K562 (cell line): ENCODE results near the gene CTSO.

Experiments used
- CHD1 ChIP-seq: fragments of 200-600 bp; sonication (generic); IDR thresholded peaks from one replicate; pipeline ENCODE4 v1.6.1; 2012; ENCODE audit warnings: mild to moderate bottlenecking, moderate library complexity, low read length, inconsistent platforms
- FOS ChIP-seq: IDR thresholded peaks from 3 replicates; pipeline ENCODE4 v1.6.1; 2011; ENCODE audit not compliant: insufficient read length; ENCODE audit errors: extremely low read depth
- HMG20B ChIP-seq: fragments of 250-450 bp; sonication (Bioruptor Pico); IDR thresholded peaks from 2 replicates; pipeline ENCODE4 v1.5.0; 2021; ENCODE audit warnings: mild to moderate bottlenecking
- RAD21 ChIP-seq, 2 experiments: fragments of 250-450 bp in 1 of 2; fragments of 450-650 bp in 1 of 2; sonication (Bioruptor Pico) in 1 of 2; formaldehyde crosslinking in 1 of 2; IDR thresholded peaks in 1 of 2; conservative IDR thresholded peaks in 1 of 2; 2 replicates each; pipeline versions ENCODE4 v1.4.0 to v1.8.0; 2020 to 2022; ENCODE audit warnings: mild to moderate bottlenecking in 2 of 2, moderate library complexity in 1 of 2
- RCOR1 ChIP-seq, 2 experiments: IDR thresholded peaks; 2 replicates each; pipeline ENCODE4 v1.6.1; 2012; ENCODE audit warnings: low read depth in 2 of 2, low read length in 2 of 2, borderline replicate concordance in 1 of 2, improper control_type of control experiment in 1 of 2
- ZC3H4 ChIP-seq: sonication (generic); formaldehyde crosslinking; IDR thresholded peaks from 2 replicates; pipeline ENCODE4 v1.9.0; 2021; ENCODE audit warnings: missing genetic modification reagents, borderline replicate concordance
- ZNF644 ChIP-seq: fragments of 200-800 bp; sonication (Bioruptor generic); IDR thresholded peaks from 2 replicates; pipeline ENCODE4 v1.6.1; 2016; ENCODE audit warnings: low read depth, missing genetic modification characterization, missing compliant biosample characterization
- TF ChIP-seq, protein P1 (sequence below), 3 experiments: IDR thresholded peaks in 2 of 3; conservative IDR thresholded peaks in 1 of 3; 2 replicates each; pipeline ENCODE4 v1.5.1; 2011 to 2012; ENCODE audit warnings: low read length in 3 of 3, mild to moderate bottlenecking in 3 of 3, control low read depth in 2 of 3, improper control_type of control experiment in 1 of 3, inconsistent platforms in 1 of 3, low read depth in 1 of 3, mixed read lengths in 1 of 3, moderate library complexity in 1 of 3; ENCODE audit not compliant: insufficient read depth in 2 of 3

GRCh38 chr4:155914782-155915181, 38.9 kb downstream of the CTSO start:
- TF ChIP-seq CHD1 (no peak), ZNF644 (tag) (no peak), RCOR1 (IDR thresholded peaks at IDR 0.05; ENCODE audit: borderline replicate concordance in 1 of 2, low read depth in 2 of 2, low read length in 2 of 2) (no peak), ZC3H4 (CRISPR knock-in tag) (no peak), FOS (no peak), HMG20B (no peak), RAD21 (CRISPR knock-in tag; conservative IDR thresholded peaks at IDR 0.05 in 1 of 2, IDR thresholded peaks at IDR 0.05 in 1 of 2) (no peak)
- TF ChIP-seq, protein P1, sequence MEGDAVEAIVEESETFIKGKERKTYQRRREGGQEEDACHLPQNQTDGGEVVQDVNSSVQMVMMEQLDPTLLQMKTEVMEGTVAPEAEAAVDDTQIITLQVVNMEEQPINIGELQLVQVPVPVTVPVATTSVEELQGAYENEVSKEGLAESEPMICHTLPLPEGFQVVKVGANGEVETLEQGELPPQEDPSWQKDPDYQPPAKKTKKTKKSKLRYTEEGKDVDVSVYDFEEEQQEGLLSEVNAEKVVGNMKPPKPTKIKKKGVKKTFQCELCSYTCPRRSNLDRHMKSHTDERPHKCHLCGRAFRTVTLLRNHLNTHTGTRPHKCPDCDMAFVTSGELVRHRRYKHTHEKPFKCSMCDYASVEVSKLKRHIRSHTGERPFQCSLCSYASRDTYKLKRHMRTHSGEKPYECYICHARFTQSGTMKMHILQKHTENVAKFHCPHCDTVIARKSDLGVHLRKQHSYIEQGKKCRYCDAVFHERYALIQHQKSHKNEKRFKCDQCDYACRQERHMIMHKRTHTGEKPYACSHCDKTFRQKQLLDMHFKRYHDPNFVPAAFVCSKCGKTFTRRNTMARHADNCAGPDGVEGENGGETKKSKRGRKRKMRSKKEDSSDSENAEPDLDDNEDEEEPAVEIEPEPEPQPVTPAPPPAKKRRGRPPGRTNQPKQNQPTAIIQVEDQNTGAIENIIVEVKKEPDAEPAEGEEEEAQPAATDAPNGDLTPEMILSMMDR (IDR thresholded peaks at IDR 0.05 in 2 of 3, conservative IDR thresholded peaks at IDR 0.05 in 1 of 3; ENCODE audit: insufficient read depth in 2 of 3, low read depth in 1 of 3, low read length in 3 of 3), result no peak
